ENCODE measurements around the gene ZBTB7C. TPM values are rescaled to one million over a fixed set of nuclear protein-coding genes. Genes with fewer than 3 reads are reported as not detected.
"Not testable (repeated sequence)": the region's sequence is repeated elsewhere in the genome, so short reads cannot be mapped to it uniquely, and the experiment has no call there.

ZBTB7C gene
- total and polyA plus RNA-seq, 2 donors = 4.6 to 8.6 TPM

GRCh38 chr18:48293954-48294898 lies 115.0 kb downstream of the ZBTB7C start:
- Histone ChIP-seq H3K36me3 (ENCODE audit: insufficient read depth) (no peaks in the 10 kb centered on the region), H3K4me3 (ENCODE audit: low read depth, low read length) (no peak overlapping the region), H3K4me1 (ENCODE audit: insufficient read depth) (peaks cover 2% of the 10 kb centered on the region), H3K27ac (ENCODE audit: low read depth) (no peak overlapping the region)
- no peak for DNase-seq (ENCODE audit: extremely low spot score)
- WGBS = 81% methylated on average over 16 of the region's 16 CpGs

- Histone ChIP-seq H3K4me1 (ENCODE audit: insufficient read depth) (peaks cover 2% of the 10 kb centered on the region), H3K36me3 (ENCODE audit: insufficient read depth) (no peaks in the 10 kb centered on the region), H3K4me3 (ENCODE audit: low read depth, low read length) (no peak overlapping the region), H3K27ac (ENCODE audit: low read depth) (no peak overlapping the region)
- 70% methylated on average over 4 of the region's 4 CpGs for WGBS
- no peak for DNase-seq (ENCODE audit: extremely low spot score)
Measured at GRCh38 chr18:48292782-48293424, 116.3 kb downstream of the ZBTB7C start.

GRCh38 chr18:48292229-48292628 lies 117.0 kb downstream of the ZBTB7C start:
- Histone ChIP-seq H3K4me1 (ENCODE audit: insufficient read depth) (peaks cover 2% of the 10 kb centered on the region), H3K27ac (ENCODE audit: low read depth) (no peak overlapping the region), H3K36me3 (ENCODE audit: insufficient read depth) (no peaks in the 10 kb centered on the region), H3K4me3 (ENCODE audit: low read depth, low read length) (no peak overlapping the region)
- DNase-seq (ENCODE audit: extremely low spot score) = no peak
- 90% methylated on average over 4 of the region's 4 CpGs for WGBS

GRCh38 chr18:48290162-48290926 lies 118.8 kb downstream of the ZBTB7C start:
- Histone ChIP-seq H3K4me1 (ENCODE audit: insufficient read depth) (no peaks in the 10 kb centered on the region), H3K27ac (ENCODE audit: low read depth) (no peak overlapping the region), H3K4me3 (ENCODE audit: low read depth, low read length) (no peak overlapping the region), H3K36me3 (ENCODE audit: insufficient read depth) (no peaks in the 10 kb centered on the region)
- no peak for DNase-seq (ENCODE audit: extremely low spot score)
- 72% methylated on average over 13 of the region's 13 CpGs for WGBS

GRCh38 chr18:48284743-48285142 lies 124.4 kb downstream of the ZBTB7C start:
- Histone ChIP-seq H3K36me3 (ENCODE audit: insufficient read depth) (no peaks in the 10 kb centered on the region), H3K27ac (ENCODE audit: low read depth) (no peak overlapping the region), H3K4me3 (ENCODE audit: low read depth, low read length) (no peak overlapping the region), H3K4me1 (ENCODE audit: insufficient read depth) (no peaks in the 10 kb centered on the region)
- DNase-seq (ENCODE audit: extremely low spot score) = no peak
- WGBS = 95% methylated on average over 3 of the region's 3 CpGs

- DNase-seq (ENCODE audit: extremely low spot score); H3K4me3 ChIP-seq (ENCODE audit: low read depth, low read length); H3K36me3 ChIP-seq (ENCODE audit: insufficient read depth); H3K27ac ChIP-seq (ENCODE audit: low read depth); H3K4me1 ChIP-seq (ENCODE audit: insufficient read depth): not testable (repeated sequence)
- WGBS = 91% methylated on average over 5 of the region's 5 CpGs
Measured at GRCh38 chr18:48284011-48284410, 125.2 kb downstream of the ZBTB7C start.

- H3K4me3 ChIP-seq (ENCODE audit: low read depth, low read length); H3K4me1 ChIP-seq (ENCODE audit: insufficient read depth); DNase-seq (ENCODE audit: extremely low spot score); H3K27ac ChIP-seq (ENCODE audit: low read depth); H3K36me3 ChIP-seq (ENCODE audit: insufficient read depth): not testable (repeated sequence)
Measured at GRCh38 chr18:48281460-48281859, 127.7 kb downstream of the ZBTB7C start.

GRCh38 chr18:48279312-48279711 lies 129.9 kb downstream of the ZBTB7C start:
- Histone ChIP-seq H3K4me1 (ENCODE audit: insufficient read depth) (no peaks in the 10 kb centered on the region), H3K4me3 (ENCODE audit: low read depth, low read length) (no peak overlapping the region), H3K36me3 (ENCODE audit: insufficient read depth) (no peaks in the 10 kb centered on the region), H3K27ac (ENCODE audit: low read depth) (no peak overlapping the region)
- no peak for DNase-seq (ENCODE audit: extremely low spot score)
- 56% methylated on average over 2 of the region's 2 CpGs for WGBS

- DNase-seq (ENCODE audit: extremely low spot score) = no peak
- H3K36me3 ChIP-seq (ENCODE audit: insufficient read depth) = no peaks in the 10 kb centered on the region
- WGBS = 92% methylated on average over 2 of the region's 2 CpGs
Measured at GRCh38 chr18:48278081-48278480, 131.1 kb downstream of the ZBTB7C start.

GRCh38 chr18:48274301-48274700 lies 134.9 kb downstream of the ZBTB7C start:
- DNase-seq (ENCODE audit: extremely low spot score) = no peak
- 43% methylated on average over 1 of the region's 1 CpG for WGBS
- no peaks in the 10 kb centered on the region for H3K4me1 ChIP-seq (ENCODE audit: insufficient read depth)
- no peak overlapping the region for H3K27ac ChIP-seq (ENCODE audit: low read depth)
- no peaks in the 10 kb centered on the region for H3K36me3 ChIP-seq (ENCODE audit: insufficient read depth)
- no peak overlapping the region for H3K4me3 ChIP-seq (ENCODE audit: low read depth, low read length)

More at GRCh38 chr18:48278081-48278480, 131.1 kb downstream of the ZBTB7C start:
- Histone ChIP-seq H3K4me1 (ENCODE audit: insufficient read depth) (no peaks in the 10 kb centered on the region), H3K27ac (ENCODE audit: low read depth) (no peak overlapping the region), H3K4me3 (ENCODE audit: low read depth, low read length) (no peak overlapping the region)

- Histone ChIP-seq H3K4me3 (ENCODE audit: low read depth, low read length) (no peak overlapping the region), H3K36me3 (ENCODE audit: insufficient read depth) (no peaks in the 10 kb centered on the region), H3K4me1 (ENCODE audit: insufficient read depth) (no peaks in the 10 kb centered on the region), H3K27ac (ENCODE audit: low read depth) (no peak overlapping the region)
- WGBS = 70% methylated on average over 1 of the region's 1 CpG
- no peak for DNase-seq (ENCODE audit: extremely low spot score)
Measured at GRCh38 chr18:48270929-48271328, 138.3 kb downstream of the ZBTB7C start.

GRCh38 chr18:48265328-48265727 lies 143.9 kb downstream of the ZBTB7C start:
- WGBS = 80% methylated on average over 4 of the region's 4 CpGs
- Histone ChIP-seq H3K4me3 (ENCODE audit: low read depth, low read length) (no peak overlapping the region), H3K27ac (ENCODE audit: low read depth) (no peak overlapping the region), H3K36me3 (ENCODE audit: insufficient read depth) (no peaks in the 10 kb centered on the region), H3K4me1 (ENCODE audit: insufficient read depth) (no peaks in the 10 kb centered on the region)
- no peak for DNase-seq (ENCODE audit: extremely low spot score)

Measured in urinary bladder (tissue), 4 donors.